MM.1S (cell line): Measurements from ENCODE around the gene SYNE3.

Experiments used
- CTCF ChIP-seq: fragments of 300-600 bp; sonication (generic); IDR thresholded peaks from 2 replicates; pipeline ENCODE4 v1.5.1; 2016; ENCODE audit warnings: antibody characterized with exemption, low read length, mixed read lengths
- EZH2 ChIP-seq: fragments of 300-600 bp; sonication (generic); optimal IDR thresholded peaks from 2 replicates; pipeline ENCODE3; 2017; ENCODE audit warnings: low read depth, mild to moderate bottlenecking, antibody characterized with exemption, low read length, mixed read lengths
- EZH2phosphoT487 ChIP-seq: fragments of 300-600 bp; sonication (generic); IDR thresholded peaks from 2 replicates; pipeline ENCODE4 v1.6.1; 2018; ENCODE audit warnings: antibody characterized with exemption, low read length

GRCh38 chr14:95474486-95474885 lies 42.0 kb downstream of the SYNE3 start:
- no peak for TF ChIP-seq CTCF
- TF ChIP-seq EZH2: no peak
- no peak for TF ChIP-seq EZH2phosphoT487
